Measurements from ENCODE around the gene CA7.

The CA7 gene

DNA sequence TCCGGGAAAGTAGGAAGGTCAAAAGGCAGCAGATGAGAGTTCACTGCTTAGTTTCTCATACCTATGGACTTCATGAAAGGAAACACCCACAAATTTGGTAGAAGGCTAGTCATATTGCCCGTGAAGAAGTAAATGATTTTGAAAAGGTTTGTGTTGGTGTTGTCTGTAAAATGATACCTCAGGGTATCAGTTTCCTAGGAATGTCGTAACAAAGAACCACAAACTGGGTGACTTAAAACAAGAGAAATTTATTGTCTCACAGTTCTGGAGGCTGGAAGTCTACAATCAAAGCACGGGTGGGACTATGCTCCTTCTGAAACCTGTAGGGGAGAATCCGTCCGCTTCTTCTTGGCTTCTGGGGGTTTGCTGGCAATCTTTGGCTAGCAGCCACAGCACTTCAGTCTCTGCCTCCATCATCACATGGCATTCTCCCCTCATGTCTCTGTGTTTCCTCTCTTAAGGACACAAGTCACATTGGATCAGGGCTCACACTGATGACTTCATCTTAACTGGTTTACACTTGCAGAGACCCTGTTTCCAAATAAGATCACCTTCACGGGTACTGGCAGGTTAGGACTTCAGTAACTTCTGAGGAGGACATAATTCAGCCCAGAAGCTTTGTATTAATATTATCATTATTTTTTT is 11.4 kb upstream of the CA7 start:
- TF ChIP-seq, protein P1, sequence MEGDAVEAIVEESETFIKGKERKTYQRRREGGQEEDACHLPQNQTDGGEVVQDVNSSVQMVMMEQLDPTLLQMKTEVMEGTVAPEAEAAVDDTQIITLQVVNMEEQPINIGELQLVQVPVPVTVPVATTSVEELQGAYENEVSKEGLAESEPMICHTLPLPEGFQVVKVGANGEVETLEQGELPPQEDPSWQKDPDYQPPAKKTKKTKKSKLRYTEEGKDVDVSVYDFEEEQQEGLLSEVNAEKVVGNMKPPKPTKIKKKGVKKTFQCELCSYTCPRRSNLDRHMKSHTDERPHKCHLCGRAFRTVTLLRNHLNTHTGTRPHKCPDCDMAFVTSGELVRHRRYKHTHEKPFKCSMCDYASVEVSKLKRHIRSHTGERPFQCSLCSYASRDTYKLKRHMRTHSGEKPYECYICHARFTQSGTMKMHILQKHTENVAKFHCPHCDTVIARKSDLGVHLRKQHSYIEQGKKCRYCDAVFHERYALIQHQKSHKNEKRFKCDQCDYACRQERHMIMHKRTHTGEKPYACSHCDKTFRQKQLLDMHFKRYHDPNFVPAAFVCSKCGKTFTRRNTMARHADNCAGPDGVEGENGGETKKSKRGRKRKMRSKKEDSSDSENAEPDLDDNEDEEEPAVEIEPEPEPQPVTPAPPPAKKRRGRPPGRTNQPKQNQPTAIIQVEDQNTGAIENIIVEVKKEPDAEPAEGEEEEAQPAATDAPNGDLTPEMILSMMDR (IDR thresholded peaks at IDR 0.05; ENCODE audit: control extremely low read depth, extremely low read depth, low read depth, missing control alignments) = no peak
- ChIA-PET CTCF (interaction anchor here (1.0 to 5.6 kb wide), 5 partner anchors 18 to 225 kb away, joined by 3 to 80 read pairs (median 16); no protein-coding TSS in a partner anchor), POLR2A (no interaction called here)
- DNase-seq (ENCODE audit: extremely low spot score) = no peak

DNA sequence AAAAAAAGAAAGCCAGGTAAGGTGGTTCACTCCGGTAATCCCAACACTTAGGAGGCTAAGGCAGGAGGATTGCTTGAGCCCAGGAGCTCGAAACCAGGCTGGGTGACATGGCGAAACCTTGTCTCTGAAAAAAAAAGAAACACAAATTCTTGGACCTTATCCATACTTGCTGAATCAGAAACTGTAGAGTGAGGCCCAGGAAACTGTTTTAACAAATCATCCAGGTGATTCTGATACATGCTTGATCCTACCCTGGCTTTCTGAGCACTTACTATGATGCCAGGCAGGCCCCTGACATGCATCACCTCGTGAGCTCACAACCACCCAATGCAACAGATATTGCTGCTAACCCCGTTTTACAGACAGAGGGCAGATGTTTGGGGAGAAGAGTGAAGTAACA is 9.5 kb upstream of the CA7 start:
- POLR2A ChIA-PET = no interaction called here
- CTCF ChIA-PET = interaction anchor here (0.8 to 3.4 kb wide), 2 partner anchors 14 to 33 kb away, joined by 3 to 16 read pairs; no protein-coding TSS in a partner anchor
- DNase-seq (ENCODE audit: extremely low spot score) = no peak
- TF ChIP-seq, protein P1 (IDR thresholded peaks at IDR 0.05; ENCODE audit: control extremely low read depth, extremely low read depth, low read depth, missing control alignments) = no peak

DNA sequence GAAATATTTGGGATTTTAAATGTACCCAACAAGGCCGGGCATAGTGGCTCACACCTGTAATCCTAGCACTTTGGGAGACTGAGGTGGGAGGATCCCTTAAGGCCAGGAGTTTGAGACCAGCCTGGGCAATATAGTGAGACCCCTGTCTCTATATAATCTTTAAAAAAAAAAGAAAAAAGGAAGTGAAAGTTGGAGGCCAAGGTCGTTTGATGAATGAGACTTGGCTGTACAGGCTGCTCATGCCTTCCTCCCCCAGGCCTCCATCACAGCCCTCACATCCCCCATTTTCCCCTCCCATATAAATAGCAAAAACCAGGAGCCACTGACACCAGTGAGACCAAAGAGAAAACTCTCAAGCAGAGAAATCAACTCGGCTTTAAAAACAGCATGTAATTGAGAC is 3.3 kb upstream of the CA7 start:
- no peak for DNase-seq (ENCODE audit: extremely low spot score)
- TF ChIP-seq, protein P1 (IDR thresholded peaks at IDR 0.05; ENCODE audit: control extremely low read depth, extremely low read depth, low read depth, missing control alignments) = no peak
- CTCF ChIA-PET = interaction anchor here (3.3 to 8.2 kb wide), 2 partner anchors 11 to 28 kb away, joined by 11 to 68 read pairs; partner anchors contain the start of gene NAE1
- POLR2A ChIA-PET = no interaction called here

DNA sequence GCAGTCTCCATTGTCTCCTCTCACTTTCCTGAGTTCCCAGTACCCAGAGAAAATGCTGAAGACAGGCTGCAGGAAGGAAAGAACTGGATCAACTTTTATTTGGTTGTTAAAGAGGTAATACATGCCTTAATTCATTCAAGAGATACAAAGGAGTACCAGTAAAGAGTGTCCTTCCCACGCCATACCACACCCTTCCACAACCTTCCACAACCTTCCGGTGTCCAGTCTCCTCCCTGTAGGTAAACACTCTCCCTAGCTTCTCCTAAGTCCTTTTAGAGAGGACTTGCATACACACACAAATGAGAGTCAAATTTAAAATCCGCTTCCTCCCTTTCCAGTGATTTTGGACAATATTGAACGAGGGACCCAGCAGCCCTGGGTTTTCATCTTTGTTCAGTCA is 2.8 kb upstream of the CA7 start:
- ChIA-PET CTCF (interaction anchor here (1.0 to 8.2 kb wide), 4 partner anchors 11 to 27 kb away, joined by 3 to 68 read pairs (median 8); partner anchors contain the start of gene NAE1), POLR2A (no interaction called here)
- no peak for DNase-seq (ENCODE audit: extremely low spot score)
- TF ChIP-seq, protein P1 (IDR thresholded peaks at IDR 0.05; ENCODE audit: control extremely low read depth, extremely low read depth, low read depth, missing control alignments) = no peak

DNA sequence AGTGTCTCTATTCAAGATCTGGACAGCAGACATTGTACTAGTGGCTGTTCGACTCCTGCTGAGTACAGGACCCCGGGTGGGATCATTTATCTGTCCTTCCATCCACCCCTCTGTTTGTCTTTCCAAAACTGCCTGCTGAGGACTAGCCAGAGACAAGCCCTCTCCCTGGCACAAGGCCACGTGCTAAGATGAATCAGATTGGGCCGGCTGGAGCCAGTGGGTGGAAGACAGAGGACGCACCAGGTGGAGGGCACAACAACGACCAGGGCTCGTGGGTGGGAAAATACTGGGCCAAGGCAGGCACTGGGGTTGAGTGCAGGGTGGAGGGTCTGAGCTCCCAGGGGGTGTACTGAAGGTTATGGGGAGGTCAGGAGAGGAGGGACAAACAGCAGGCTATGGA is 1.4 kb upstream of the CA7 start:
- ChIA-PET CTCF (interaction anchor here (1.1 to 16.2 kb wide), 5 partner anchors 13 to 105 kb away, joined by 3 to 176 read pairs (median 4); partner anchors contain the start of gene NAE1), POLR2A (no interaction called here)
- no peak for DNase-seq (ENCODE audit: extremely low spot score)
- TF ChIP-seq, protein P1 (IDR thresholded peaks at IDR 0.05; ENCODE audit: control extremely low read depth, extremely low read depth, low read depth, missing control alignments) = no peak

DNA sequence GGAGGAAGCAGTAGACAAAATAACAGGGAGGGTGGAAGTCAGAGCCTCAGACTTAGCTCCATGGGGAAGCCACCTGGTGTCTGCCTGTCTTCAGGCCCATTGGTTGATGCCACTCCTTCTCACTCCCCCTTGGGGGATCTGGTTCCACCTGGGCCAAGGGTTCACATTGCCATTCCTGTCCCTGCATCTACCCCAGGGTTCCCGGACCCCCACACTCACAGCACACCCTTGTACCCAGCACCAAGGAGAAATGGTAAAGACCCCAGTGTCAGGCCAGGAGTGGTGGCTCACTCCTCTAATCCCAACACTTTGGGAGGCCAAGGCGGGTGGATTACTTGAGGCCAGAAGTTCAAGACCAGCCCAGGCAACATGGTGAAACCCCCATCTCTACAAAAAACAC is 1.0 kb upstream of the CA7 start:
- ChIA-PET CTCF (interaction anchor here (1.0 to 16.2 kb wide), 5 partner anchors 13 to 30 kb away, joined by 3 to 176 read pairs (median 4); partner anchors contain the start of gene NAE1), POLR2A (no interaction called here)
- no peak for DNase-seq (ENCODE audit: extremely low spot score)
- TF ChIP-seq, protein P1 (IDR thresholded peaks at IDR 0.05; ENCODE audit: control extremely low read depth, extremely low read depth, low read depth, missing control alignments) = no peak

Data from GM10248 (cell line).